Colonic mucosa (tissue), 4 donors: ENCODE data around the gene MYMK. TPM values are rescaled to one million over a fixed set of nuclear protein-coding genes. Genes with fewer than 3 reads are reported as not detected.
A peak's percentile ranks its signal among the peaks of the same experiment; 100 is the strongest.

Experiments
- DNase-seq: peaks from one replicate; pipeline ENCODE4 v3.0.0-alpha.2; 2020
- H3K27ac ChIP-seq: fragments of 200-600 bp; one replicate; pipeline ENCODE4 v1.8.0; 2021
- H3K27me3 ChIP-seq: fragments of 200-600 bp; one replicate; pipeline ENCODE4 v1.8.0; 2021
- H3K36me3 ChIP-seq: fragments of 200-600 bp; one replicate; pipeline ENCODE4 v1.8.0; 2021
- H3K4me1 ChIP-seq: fragments of 200-600 bp; one replicate; pipeline ENCODE4 v1.8.0; 2021; ENCODE audit warnings: mild to moderate bottlenecking
- H3K4me3 ChIP-seq: fragments of 200-600 bp; one replicate; pipeline ENCODE4 v1.8.0; 2021
- H3K9ac ChIP-seq, 2 donors: one replicate each; pipeline ENCODE4 v1.7.0; 2013; ENCODE audit warnings: control low read depth in 2 of 2, low read depth in 2 of 2, low read length in 2 of 2
- H3K9me3 ChIP-seq: fragments of 200-600 bp; one replicate; pipeline ENCODE4 v1.8.0; 2021
- intact Hi-C: fragments of 100-400 bp; cut with DNase I; formaldehyde crosslinking; loops from one replicate; pipeline ENCODE4 v1.14.1; 2022
- total RNA-seq, 2 donors: library from RNA; stranded (reverse); fragmentation: NEBNext Ultra II Directional in 1 of 2; extraction: Animal tissue kit (Norgen Biotek cat#: 25700) in 1 of 2; gene quantifications; one replicate each; pipeline ENCODE4 v1.2.1, GENCODE V29; 2021
- TF ChIP-seq, protein P1 (sequence below): fragments of 200-600 bp; IDR thresholded peaks from one replicate; pipeline ENCODE4 v1.8.0; 2022; ENCODE audit warnings: antibody characterized with exemption, mild to moderate bottlenecking
- donor health status: healthy.
- donor health status: DM: no; HTN: no; CAD: no.
- donor health status: DM: no; HTN: no; CAD: no.

Gene MYMK
- total RNA-seq, 2 donors from 2014 or later, result not detected

DNA sequence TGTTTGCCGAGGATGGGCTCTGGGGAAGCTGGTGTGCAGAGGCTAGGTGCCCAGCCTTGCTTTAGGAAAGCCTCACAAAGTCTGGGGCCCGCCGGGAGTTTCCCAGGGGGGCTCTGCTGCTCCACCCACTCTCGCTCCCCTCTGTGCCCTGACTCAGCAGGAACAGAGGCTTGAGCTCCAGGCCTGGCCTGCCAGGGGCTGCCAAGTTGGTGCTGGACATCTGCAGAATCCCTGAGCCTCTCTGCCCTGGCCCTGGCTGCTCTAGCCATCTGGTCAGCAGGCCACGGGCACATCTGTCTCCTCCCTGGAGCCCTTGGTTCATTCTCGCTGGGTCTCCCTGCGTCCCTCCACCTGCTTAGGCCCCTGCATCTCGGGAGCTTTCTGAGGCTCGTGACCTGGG, 9.1 kb upstream of the MYMK start:
- Histone ChIP-seq H3K9me3 (no peaks in the 10 kb centered on the region), H3K27me3 (peaks cover 19% of the 10 kb centered on the region), H3K9ac (no peak overlapping the region), H3K27ac (no peak overlapping the region), H3K4me1 (peaks cover 12% of the 10 kb centered on the region), H3K4me3 (no peak overlapping the region), H3K36me3 (no peaks in the 10 kb centered on the region)
- no peak for DNase-seq
- TF ChIP-seq, protein P1, sequence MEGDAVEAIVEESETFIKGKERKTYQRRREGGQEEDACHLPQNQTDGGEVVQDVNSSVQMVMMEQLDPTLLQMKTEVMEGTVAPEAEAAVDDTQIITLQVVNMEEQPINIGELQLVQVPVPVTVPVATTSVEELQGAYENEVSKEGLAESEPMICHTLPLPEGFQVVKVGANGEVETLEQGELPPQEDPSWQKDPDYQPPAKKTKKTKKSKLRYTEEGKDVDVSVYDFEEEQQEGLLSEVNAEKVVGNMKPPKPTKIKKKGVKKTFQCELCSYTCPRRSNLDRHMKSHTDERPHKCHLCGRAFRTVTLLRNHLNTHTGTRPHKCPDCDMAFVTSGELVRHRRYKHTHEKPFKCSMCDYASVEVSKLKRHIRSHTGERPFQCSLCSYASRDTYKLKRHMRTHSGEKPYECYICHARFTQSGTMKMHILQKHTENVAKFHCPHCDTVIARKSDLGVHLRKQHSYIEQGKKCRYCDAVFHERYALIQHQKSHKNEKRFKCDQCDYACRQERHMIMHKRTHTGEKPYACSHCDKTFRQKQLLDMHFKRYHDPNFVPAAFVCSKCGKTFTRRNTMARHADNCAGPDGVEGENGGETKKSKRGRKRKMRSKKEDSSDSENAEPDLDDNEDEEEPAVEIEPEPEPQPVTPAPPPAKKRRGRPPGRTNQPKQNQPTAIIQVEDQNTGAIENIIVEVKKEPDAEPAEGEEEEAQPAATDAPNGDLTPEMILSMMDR, result no peak
- intact Hi-C loops, result loop anchor here (5.0 kb wide), 1 partner anchor 193 kb away; no protein-coding TSS in a partner anchor

DNA sequence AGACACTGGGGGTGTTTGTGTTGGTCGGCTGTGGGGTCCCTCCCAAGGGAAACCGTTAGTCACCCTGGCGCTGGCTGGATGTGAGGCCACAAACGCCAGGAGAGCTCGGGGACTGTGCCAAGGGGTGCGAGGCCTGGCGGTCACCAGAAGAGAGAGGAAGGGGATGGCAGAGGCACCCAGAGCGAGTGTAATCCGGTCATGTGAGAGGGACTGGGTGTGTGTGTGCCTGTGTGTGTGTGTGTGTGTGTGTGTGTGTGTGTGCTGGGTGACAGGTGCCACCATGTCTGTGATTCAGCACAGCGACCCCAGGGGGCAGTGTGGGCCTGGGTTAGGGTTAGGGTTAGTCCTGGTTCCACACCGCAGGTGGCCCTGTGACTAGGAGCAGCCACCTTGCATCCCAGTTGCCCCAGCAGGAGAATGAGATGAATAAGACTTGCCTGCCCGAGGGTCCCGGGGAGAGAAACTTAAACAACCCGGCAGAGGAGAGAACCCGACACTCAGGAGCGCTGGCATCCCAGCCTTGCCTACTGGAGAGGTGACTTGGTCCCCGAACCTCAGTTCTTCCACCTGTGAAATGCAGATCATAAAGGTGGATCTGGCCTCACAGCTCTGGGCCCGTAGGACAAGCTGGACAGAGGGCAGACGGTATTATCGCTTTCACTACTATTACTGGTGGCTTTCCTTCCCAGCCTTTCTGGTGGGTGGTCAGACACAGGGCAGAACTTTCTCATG, 8.3 kb upstream of the MYMK start:
- H3K36me3 ChIP-seq, result no peaks in the 10 kb centered on the region
- TF ChIP-seq, protein P1, result no peak
- peaks cover 12% of the 10 kb centered on the region for H3K4me1 ChIP-seq
- no peaks in the 10 kb centered on the region for H3K9me3 ChIP-seq
- intact Hi-C loops, result loop anchor here (5.0 kb wide), 1 partner anchor 194 kb away; no protein-coding TSS in a partner anchor
- peak; percentile 84 for DNase-seq
- no peak overlapping the region for H3K9ac ChIP-seq
- peaks cover 19% of the 10 kb centered on the region for H3K27me3 ChIP-seq
- H3K4me3 ChIP-seq, result no peak overlapping the region
- H3K27ac ChIP-seq, result no peak overlapping the region

DNA sequence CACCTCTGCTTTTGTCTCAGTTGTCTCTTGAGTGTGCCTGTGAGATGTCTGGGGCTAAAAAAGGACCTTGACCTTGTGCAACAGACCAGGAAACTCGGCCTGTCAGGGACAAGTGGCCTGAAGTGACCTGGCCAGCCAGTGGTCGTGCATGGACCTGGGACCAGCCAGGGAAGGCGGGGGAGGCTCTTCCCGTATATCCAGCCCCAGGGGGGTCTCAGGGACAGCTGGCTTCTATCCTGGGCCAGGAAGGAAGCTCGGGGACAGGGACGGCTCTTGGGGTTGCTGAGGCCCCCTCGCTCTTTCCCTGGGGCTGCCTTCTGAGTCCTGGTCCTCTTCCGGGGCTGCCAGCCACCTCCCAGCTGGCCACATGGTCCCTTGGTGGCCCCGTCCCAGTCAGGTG, 6.5 kb upstream of the MYMK start:
- H3K36me3 ChIP-seq, result no peaks in the 10 kb centered on the region
- peaks cover 12% of the 10 kb centered on the region for H3K4me1 ChIP-seq
- no peaks in the 10 kb centered on the region for H3K9me3 ChIP-seq
- H3K9ac ChIP-seq, result no peak overlapping the region
- intact Hi-C loops, result loop anchor here (5.0 kb wide), 1 partner anchor 196 kb away; no protein-coding TSS in a partner anchor
- TF ChIP-seq, protein P1, result no peak
- no peak overlapping the region for H3K4me3 ChIP-seq
- peaks cover 19% of the 10 kb centered on the region for H3K27me3 ChIP-seq
- no peak for DNase-seq
- H3K27ac ChIP-seq, result no peak overlapping the region

DNA sequence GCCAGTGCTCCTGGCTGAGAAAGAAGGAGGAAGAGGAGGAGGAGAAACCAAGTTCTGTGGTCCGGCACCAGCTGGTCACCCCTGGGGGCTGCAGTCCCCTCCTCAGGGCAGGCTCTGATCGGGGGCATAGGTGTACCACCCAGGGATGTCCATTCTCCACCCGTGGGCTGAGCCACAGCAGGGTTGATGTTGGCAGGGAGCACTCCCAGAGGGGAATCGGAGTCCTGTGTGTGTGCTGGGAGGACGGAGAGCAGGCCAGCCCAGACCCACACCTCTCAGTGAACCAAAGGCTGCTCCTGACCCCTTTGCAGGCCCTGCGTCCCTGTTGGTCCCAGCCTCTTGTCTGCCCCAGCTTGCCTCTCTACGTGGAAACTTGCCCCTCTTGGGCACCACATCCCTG, 5.1 kb upstream of the MYMK start:
- no peak overlapping the region for H3K9ac ChIP-seq
- H3K4me1 ChIP-seq, result peaks cover 12% of the 10 kb centered on the region
- peaks cover 14% of the 10 kb centered on the region for H3K27me3 ChIP-seq
- TF ChIP-seq, protein P1, result no peak
- intact Hi-C loops, result loop anchor here (5.0 kb wide), 1 partner anchor 197 kb away; no protein-coding TSS in a partner anchor
- H3K9me3 ChIP-seq, result no peaks in the 10 kb centered on the region
- no peak overlapping the region for H3K4me3 ChIP-seq
- H3K36me3 ChIP-seq, result no peaks in the 10 kb centered on the region
- H3K27ac ChIP-seq, result no peak overlapping the region
- no peak for DNase-seq

DNA sequence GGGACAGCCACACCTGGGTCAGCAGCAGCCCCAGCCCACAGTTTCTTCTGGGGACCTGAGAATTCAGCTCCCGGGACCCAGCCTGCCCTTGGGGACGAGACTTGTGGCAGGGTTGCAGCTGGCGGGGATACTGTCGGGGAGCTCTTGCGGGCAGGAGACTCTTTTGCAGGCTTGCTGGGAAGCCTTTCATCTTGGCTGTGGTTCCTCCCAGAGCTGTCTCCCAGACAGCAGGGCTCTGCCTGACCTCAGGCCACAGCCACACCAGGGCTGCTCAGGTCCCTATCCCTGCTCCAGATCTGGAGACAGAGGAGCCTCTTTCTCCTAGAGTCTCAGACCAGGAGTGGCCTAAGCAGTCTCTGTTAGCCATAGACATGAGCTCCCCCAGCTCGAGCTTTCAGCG, 4.7 kb upstream of the MYMK start:
- Histone ChIP-seq H3K36me3 (no peaks in the 10 kb centered on the region), H3K9ac (no peak overlapping the region), H3K9me3 (no peaks in the 10 kb centered on the region), H3K27ac (no peak overlapping the region), H3K4me1 (peaks cover 8% of the 10 kb centered on the region), H3K27me3 (peaks cover 9% of the 10 kb centered on the region), H3K4me3 (no peak overlapping the region)
- TF ChIP-seq, protein P1, result no peak
- intact Hi-C loops, result no loop called here
- DNase-seq, result no peak
